Muscle of arm (tissue), 14 donors: ENCODE results near the gene COX7C. TPM values are rescaled to one million over a fixed set of nuclear protein-coding genes. Genes with fewer than 3 reads are reported as not detected.
"Not testable (repeated sequence)": the region's sequence is repeated elsewhere in the genome, so short reads cannot be mapped to it uniquely, and the experiment has no call there.

Experiments used
- DNase-seq: peaks from one replicate; pipeline ENCODE4 v3.0.0-alpha.2; 2013
- long read RNA-seq, 11 donors: transcript quantifications; one replicate each; lab custom pipeline, GENCODE V29; 2026
- polyA plus RNA-seq, 12 donors: library from polyadenylated mRNA; unstranded; fragments of 120-200 nt; gene quantifications; one replicate each; pipeline ENCODE4 v1.2.1, GENCODE V29; 2013; ENCODE audit not compliant: insufficient read length in 12 of 12

Gene COX7C
- polyA plus RNA-seq = 100 to 1,000 TPM in 11 of 12 donors, not detected in 1; 347 to 946 (median 856) TPM
- long read RNA-seq, donor 1, transcript COX7C-203 (2 exons, 1,584 nt) = minor isoform, 13 of 943 reads
- long read RNA-seq, donor 1, transcript COX7C-201 (3 exons, 666 nt) = major isoform, 698 of 943 reads
- long read RNA-seq, donor 1, transcript COX7C-205 (3 exons, 369 nt) = minor isoform, 125 of 943 reads
- long read RNA-seq, donor 1, partial matches to known transcripts = 42 of 943 reads
- long read RNA-seq, donor 1, other reads (novel, unspliced or antisense) = 65 of 943 reads
- long read RNA-seq, donor 2, transcript COX7C-201 (3 exons, 666 nt) = major isoform, 587 of 852 reads
- long read RNA-seq, donor 2, transcript COX7C-205 (3 exons, 369 nt) = minor isoform, 125 of 852 reads
- long read RNA-seq, donor 2, partial matches to known transcripts = 68 of 852 reads
- long read RNA-seq, donor 2, other reads (novel, unspliced or antisense) = 68 of 852 reads
- long read RNA-seq, donor 3, transcript COX7C-205 (3 exons, 369 nt) = minor isoform, 45 of 355 reads
- long read RNA-seq, donor 3, transcript COX7C-201 (3 exons, 666 nt) = major isoform, 260 of 355 reads
- long read RNA-seq, donor 3, partial matches to known transcripts = 17 of 355 reads
- long read RNA-seq, donor 3, other reads (novel, unspliced or antisense) = 29 of 355 reads
- long read RNA-seq, donor 4, transcript COX7C-205 (3 exons, 369 nt) = minor isoform, 50 of 325 reads
- long read RNA-seq, donor 4, transcript COX7C-201 (3 exons, 666 nt) = major isoform, 226 of 325 reads
- long read RNA-seq, donor 4, partial matches to known transcripts = 17 of 325 reads
- long read RNA-seq, donor 4, other reads (novel, unspliced or antisense) = 31 of 325 reads
- long read RNA-seq, donor 5, transcript COX7C-205 (3 exons, 369 nt) = minor isoform, 74 of 590 reads
- long read RNA-seq, donor 5, transcript COX7C-201 (3 exons, 666 nt) = major isoform, 422 of 590 reads
- long read RNA-seq, donor 5, transcript COX7C-203 (2 exons, 1,584 nt) = minor isoform, 8 of 590 reads
- long read RNA-seq, donor 5, partial matches to known transcripts = 17 of 590 reads
- long read RNA-seq, donor 5, other reads (novel, unspliced or antisense) = 69 of 590 reads
- long read RNA-seq, donor 6, transcript COX7C-205 (3 exons, 369 nt) = minor isoform, 54 of 415 reads
- long read RNA-seq, donor 6, transcript COX7C-201 (3 exons, 666 nt) = major isoform, 276 of 415 reads
- long read RNA-seq, donor 6, partial matches to known transcripts = 27 of 415 reads
- long read RNA-seq, donor 6, other reads (novel, unspliced or antisense) = 54 of 415 reads
- long read RNA-seq, donor 7, transcript COX7C-201 (3 exons, 666 nt) = major isoform, 262 of 348 reads
- long read RNA-seq, donor 7, transcript COX7C-205 (3 exons, 369 nt) = minor isoform, 42 of 348 reads
- long read RNA-seq, donor 7, partial matches to known transcripts = 23 of 348 reads
- long read RNA-seq, donor 7, other reads (novel, unspliced or antisense) = 17 of 348 reads
- long read RNA-seq, donor 8, transcript COX7C-201 (3 exons, 666 nt) = major isoform, 503 of 698 reads
- long read RNA-seq, donor 8, transcript COX7C-205 (3 exons, 369 nt) = minor isoform, 101 of 698 reads
- long read RNA-seq, donor 8, transcript COX7C-203 (2 exons, 1,584 nt) = minor isoform, 6 of 698 reads
- long read RNA-seq, donor 8, partial matches to known transcripts = 21 of 698 reads
- long read RNA-seq, donor 8, other reads (novel, unspliced or antisense) = 67 of 698 reads
- long read RNA-seq, donor 9, transcript COX7C-205 (3 exons, 369 nt) = minor isoform, 59 of 409 reads
- long read RNA-seq, donor 9, transcript COX7C-203 (2 exons, 1,584 nt) = minor isoform, 6 of 409 reads
- long read RNA-seq, donor 9, transcript COX7C-201 (3 exons, 666 nt) = major isoform, 301 of 409 reads
- long read RNA-seq, donor 9, partial matches to known transcripts = 20 of 409 reads
- long read RNA-seq, donor 9, other reads (novel, unspliced or antisense) = 23 of 409 reads
- long read RNA-seq, donor 10, transcript COX7C-201 (3 exons, 666 nt) = major isoform, 418 of 560 reads
- long read RNA-seq, donor 10, transcript COX7C-205 (3 exons, 369 nt) = minor isoform, 69 of 560 reads
- long read RNA-seq, donor 10, partial matches to known transcripts = 35 of 560 reads
- long read RNA-seq, donor 10, other reads (novel, unspliced or antisense) = 35 of 560 reads
- long read RNA-seq, donor 11, transcript COX7C-205 (3 exons, 369 nt) = minor isoform, 97 of 780 reads
- long read RNA-seq, donor 11, transcript COX7C-201 (3 exons, 666 nt) = major isoform, 556 of 780 reads
- long read RNA-seq, donor 11, partial matches to known transcripts = 47 of 780 reads
- long read RNA-seq, donor 11, other reads (novel, unspliced or antisense) = 74 of 780 reads

GRCh38 chr5:86617756-86618576 lies at the start of gene COX7C:
Gene COX7C (plus strand): TSS chr5:86617941. CDS start chr5:86618056, 115 bp downstream.
- peak; percentile 98 for DNase-seq

- DNase-seq = not testable (repeated sequence)
Observed at GRCh38 chr5:86569522-86570426, 48.0 kb upstream of the COX7C start.

- no peak for DNase-seq
Observed at GRCh38 chr5:86570427-86571083, 47.2 kb upstream of the COX7C start.

- not testable (repeated sequence) for DNase-seq
Observed at GRCh38 chr5:86571109-86571508, 46.6 kb upstream of the COX7C start.

- no peak for DNase-seq
Observed at GRCh38 chr5:86572825-86573517, 44.8 kb upstream of the COX7C start.

- no peak for DNase-seq
Observed at GRCh38 chr5:86579502-86579901, 38.2 kb upstream of the COX7C start.

GRCh38 chr5:86596476-86596875 lies 21.3 kb upstream of the COX7C start:
- no peak for DNase-seq

- no peak for DNase-seq
Observed at GRCh38 chr5:86605881-86606280, 11.9 kb upstream of the COX7C start.

- DNase-seq = no peak
Observed at GRCh38 chr5:86613455-86613854, 4.3 kb upstream of the COX7C start.

- no peak for DNase-seq
Observed at GRCh38 chr5:86617309-86617755, 409 bp upstream of the COX7C start.

GRCh38 chr5:86623785-86624483 lies 6.2 kb downstream of the COX7C start:
- no peak for DNase-seq

GRCh38 chr5:86625148-86625547 lies 7.4 kb downstream of the COX7C start:
- no peak for DNase-seq

GRCh38 chr5:86626149-86626548 lies 8.4 kb downstream of the COX7C start:
- DNase-seq = no peak

- DNase-seq = no peak
Observed at GRCh38 chr5:86631165-86631564, 13.4 kb downstream of the COX7C start.

GRCh38 chr5:86640998-86641397 lies 23.3 kb downstream of the COX7C start:
- DNase-seq = no peak
